Measurements from ENCODE around the gene CCR7.

The CCR7 gene

DNA sequence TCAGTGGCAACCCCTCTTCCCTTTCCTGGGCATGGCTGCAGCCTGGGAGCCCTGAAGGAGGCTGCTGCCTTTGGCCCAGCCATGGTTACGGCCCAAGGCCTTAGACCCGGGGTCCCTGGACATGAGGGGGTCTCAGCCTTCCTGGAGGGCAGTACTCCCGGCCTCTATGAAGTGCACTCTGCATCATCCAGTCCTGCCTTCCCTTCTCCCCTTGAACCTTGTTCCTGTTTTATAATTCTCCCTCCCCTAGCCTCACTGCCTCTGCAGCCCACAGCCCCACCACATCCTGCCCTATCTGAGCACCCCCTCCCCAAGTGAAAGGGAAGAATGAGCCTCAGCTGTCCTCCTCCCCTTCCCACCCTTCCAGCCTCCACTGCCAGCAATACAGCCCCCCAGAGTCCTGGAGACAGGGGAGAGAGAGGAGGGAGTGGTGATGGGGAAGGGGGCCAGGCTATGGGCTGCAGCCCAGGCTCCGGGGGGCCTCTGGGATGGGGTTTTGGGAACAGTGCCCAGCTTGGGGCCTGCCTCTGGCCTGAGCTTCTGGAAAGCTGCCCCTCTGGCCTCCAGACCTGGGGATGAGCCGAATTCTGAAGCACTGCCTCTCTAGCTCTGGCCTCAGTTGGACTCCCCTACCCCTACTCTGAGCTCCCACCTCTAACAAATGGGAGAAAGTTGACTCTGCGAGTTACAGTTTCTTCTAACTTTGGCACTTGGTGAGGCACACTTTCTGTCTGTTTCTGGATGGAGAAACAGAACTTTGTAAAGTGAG is 7.6 kb downstream of the CCR7 start:
- TF ChIP-seq, protein P1, sequence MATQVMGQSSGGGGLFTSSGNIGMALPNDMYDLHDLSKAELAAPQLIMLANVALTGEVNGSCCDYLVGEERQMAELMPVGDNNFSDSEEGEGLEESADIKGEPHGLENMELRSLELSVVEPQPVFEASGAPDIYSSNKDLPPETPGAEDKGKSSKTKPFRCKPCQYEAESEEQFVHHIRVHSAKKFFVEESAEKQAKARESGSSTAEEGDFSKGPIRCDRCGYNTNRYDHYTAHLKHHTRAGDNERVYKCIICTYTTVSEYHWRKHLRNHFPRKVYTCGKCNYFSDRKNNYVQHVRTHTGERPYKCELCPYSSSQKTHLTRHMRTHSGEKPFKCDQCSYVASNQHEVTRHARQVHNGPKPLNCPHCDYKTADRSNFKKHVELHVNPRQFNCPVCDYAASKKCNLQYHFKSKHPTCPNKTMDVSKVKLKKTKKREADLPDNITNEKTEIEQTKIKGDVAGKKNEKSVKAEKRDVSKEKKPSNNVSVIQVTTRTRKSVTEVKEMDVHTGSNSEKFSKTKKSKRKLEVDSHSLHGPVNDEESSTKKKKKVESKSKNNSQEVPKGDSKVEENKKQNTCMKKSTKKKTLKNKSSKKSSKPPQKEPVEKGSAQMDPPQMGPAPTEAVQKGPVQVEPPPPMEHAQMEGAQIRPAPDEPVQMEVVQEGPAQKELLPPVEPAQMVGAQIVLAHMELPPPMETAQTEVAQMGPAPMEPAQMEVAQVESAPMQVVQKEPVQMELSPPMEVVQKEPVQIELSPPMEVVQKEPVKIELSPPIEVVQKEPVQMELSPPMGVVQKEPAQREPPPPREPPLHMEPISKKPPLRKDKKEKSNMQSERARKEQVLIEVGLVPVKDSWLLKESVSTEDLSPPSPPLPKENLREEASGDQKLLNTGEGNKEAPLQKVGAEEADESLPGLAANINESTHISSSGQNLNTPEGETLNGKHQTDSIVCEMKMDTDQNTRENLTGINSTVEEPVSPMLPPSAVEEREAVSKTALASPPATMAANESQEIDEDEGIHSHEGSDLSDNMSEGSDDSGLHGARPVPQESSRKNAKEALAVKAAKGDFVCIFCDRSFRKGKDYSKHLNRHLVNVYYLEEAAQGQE (IDR thresholded peaks at IDR 0.05; ENCODE audit: low read depth): no peak
- TF ChIP-seq TCF12 (IDR thresholded peaks at IDR 0.05; ENCODE audit: low read depth): no peak
- no peak for TF ChIP-seq CREB1 (IDR thresholded peaks at IDR 0.05; ENCODE audit: low read depth)

DNA sequence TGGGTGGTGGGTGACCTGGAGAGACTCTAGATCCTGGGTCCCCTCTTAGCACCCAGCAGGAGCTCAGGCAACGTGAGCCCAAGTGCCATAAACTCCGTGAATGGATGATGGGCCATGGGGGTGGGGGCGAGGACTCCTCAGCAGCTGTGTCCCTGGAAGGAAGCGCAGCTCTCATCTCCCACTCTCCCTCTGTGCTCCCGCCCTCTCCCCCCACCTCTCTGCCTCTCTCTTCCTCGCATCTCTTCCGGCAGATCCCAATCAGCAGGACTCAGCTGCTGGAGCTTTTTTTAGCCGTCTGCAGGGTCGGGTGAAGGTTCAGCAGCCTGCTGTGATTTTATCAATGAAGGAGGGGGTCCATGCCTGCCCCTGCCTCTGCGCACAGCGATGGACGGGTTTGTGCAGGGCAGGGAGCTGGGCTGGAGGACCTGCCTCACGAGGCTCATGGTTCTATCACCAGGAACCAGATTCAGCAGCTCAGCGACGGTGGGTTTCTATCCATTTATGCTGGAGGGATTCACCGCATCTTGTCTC is 8.3 kb downstream of the CCR7 start:
- TF ChIP-seq NFIC (IDR thresholded peaks at IDR 0.05) (no peak), TEAD4 (IDR thresholded peaks at IDR 0.05) (no peak), TAF1 (IDR thresholded peaks at IDR 0.05; ENCODE audit: low read depth) (no peak), EGR1 (IDR thresholded peaks at IDR 0.05) (no peak), ZBTB7A (IDR thresholded peaks at IDR 0.05; ENCODE audit: low read depth) (no peak), TCF12 (IDR thresholded peaks at IDR 0.05; ENCODE audit: low read depth) (no peak), FOXM1 (IDR thresholded peaks at IDR 0.05; ENCODE audit: borderline replicate concordance, low read depth) (no peak), CEBPB (IDR thresholded peaks at IDR 0.05) (no peak)
- TF ChIP-seq, protein P1 (IDR thresholded peaks at IDR 0.05; ENCODE audit: low read depth): no peak
- TF ChIP-seq, protein P2, sequence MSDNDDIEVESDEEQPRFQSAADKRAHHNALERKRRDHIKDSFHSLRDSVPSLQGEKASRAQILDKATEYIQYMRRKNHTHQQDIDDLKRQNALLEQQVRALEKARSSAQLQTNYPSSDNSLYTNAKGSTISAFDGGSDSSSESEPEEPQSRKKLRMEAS (IDR thresholded peaks at IDR 0.05): no peak

DNA sequence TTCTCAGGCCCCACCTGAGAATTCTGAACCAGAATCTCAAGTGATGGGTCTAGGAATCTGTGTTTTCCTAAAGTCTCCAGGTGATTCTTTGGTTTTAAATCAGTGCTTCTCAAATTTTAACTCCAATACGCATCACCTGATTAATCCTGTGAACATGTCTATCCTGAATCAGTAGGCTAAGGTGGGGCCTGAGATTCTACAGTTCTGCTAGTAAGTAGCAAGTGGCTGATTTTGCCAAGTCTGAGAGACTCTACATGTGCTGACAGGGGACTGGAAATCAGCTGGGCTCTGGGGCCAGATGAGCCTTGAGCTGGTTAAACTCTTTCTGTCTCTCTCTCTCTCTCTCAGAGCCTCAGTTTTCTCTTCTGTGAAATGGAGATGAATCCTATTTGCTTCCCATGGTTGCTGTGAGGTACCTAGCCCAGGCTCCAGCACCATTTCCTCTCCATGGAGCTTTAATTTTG is 9.0 kb downstream of the CCR7 start:
- TF ChIP-seq CEBPB (IDR thresholded peaks at IDR 0.05) (no peak), EGR1 (IDR thresholded peaks at IDR 0.05) (no peak), RAD21 (IDR thresholded peaks at IDR 0.05; ENCODE audit: low read depth) (no peak), TEAD4 (IDR thresholded peaks at IDR 0.05) (no peak), YY1 (IDR thresholded peaks at IDR 0.05; ENCODE audit: low read depth) (no peak), TCF12 (IDR thresholded peaks at IDR 0.05; ENCODE audit: low read depth) (no peak), NFIC (IDR thresholded peaks at IDR 0.05) (no peak), ZBTB7A (IDR thresholded peaks at IDR 0.05; ENCODE audit: low read depth) (no peak), CREB1 (IDR thresholded peaks at IDR 0.05; ENCODE audit: low read depth) (no peak), FOXM1 (IDR thresholded peaks at IDR 0.05; ENCODE audit: borderline replicate concordance, low read depth) (no peak), TAF1 (IDR thresholded peaks at IDR 0.05; ENCODE audit: low read depth) (no peak), EP300 (IDR thresholded peaks at IDR 0.05; ENCODE audit: borderline replicate concordance) (no peak)
- TF ChIP-seq, protein P2 (IDR thresholded peaks at IDR 0.05): no peak
- TF ChIP-seq, protein P3, sequence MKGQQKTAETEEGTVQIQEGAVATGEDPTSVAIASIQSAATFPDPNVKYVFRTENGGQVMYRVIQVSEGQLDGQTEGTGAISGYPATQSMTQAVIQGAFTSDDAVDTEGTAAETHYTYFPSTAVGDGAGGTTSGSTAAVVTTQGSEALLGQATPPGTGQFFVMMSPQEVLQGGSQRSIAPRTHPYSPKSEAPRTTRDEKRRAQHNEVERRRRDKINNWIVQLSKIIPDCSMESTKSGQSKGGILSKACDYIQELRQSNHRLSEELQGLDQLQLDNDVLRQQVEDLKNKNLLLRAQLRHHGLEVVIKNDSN (IDR thresholded peaks at IDR 0.05): no peak
- TF ChIP-seq, protein P1 (IDR thresholded peaks at IDR 0.05; ENCODE audit: low read depth): no peak

DNA sequence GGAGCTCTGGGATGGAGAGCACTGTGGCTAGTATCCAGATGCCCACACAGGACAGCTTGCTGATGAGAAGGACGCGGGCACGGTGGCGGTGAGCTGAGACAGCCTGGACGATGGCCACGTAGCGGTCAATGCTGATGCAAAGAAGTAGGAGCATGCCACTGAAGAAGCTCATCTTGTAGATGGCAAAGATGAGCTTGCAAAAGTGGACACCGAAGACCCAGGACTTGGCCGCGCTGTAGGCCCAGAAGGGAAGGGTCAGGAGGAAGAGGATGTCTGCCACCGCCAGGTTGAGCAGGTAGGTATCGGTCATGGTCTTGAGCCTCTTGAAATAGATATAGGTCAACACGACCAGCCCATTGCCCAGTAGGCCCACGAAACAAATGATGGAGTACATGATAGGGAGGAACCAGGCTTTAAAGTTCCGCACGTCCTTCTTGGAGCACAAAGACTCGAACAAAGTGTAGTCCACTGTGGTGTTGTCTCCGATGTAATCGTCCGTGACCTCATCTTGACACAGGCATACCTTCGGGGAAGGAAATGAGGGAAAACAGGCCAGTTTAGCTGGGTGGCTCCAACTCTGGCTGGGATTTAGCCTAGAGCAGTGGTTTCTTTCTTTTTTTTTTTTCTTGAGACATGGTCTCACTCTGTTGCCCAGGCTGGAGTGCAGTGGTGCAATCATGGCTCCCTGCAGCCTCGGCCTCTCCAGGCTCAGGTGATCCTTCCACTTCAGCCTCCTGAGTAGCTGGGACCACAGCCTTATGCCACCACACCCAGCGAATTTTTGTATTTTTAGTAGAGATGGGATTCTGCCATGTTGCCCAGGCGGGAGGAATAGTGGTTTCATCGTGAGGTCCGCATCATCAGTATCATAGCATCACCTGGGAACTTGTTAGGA is 9.7 kb downstream of the CCR7 start:
- TF ChIP-seq TAF1 (IDR thresholded peaks at IDR 0.05; ENCODE audit: low read depth) (no peak), TEAD4 (IDR thresholded peaks at IDR 0.05) (no peak), CREB1 (IDR thresholded peaks at IDR 0.05; ENCODE audit: low read depth) (no peak)

All from Ishikawa (cell line).